ENCODE results near the gene TEX13A.
"Not testable (repeated sequence)": the region's sequence is repeated elsewhere in the genome, so short reads cannot be mapped to it uniquely, and the experiment has no call there.

Gene TEX13A

GRCh38 chrX:105220636-105221035, at the start of gene TEX13A:
TSS of gene TEX13A (minus strand) at chrX:105220694. CDS start at chrX:105220397, 297 bp downstream.
- DNase-seq, result no peak

GRCh38 chrX:105269386-105269785, 48.9 kb upstream of the TEX13A start:
- DNase-seq, result no peak

GRCh38 chrX:105267167-105267566, 46.7 kb upstream of the TEX13A start:
- DNase-seq, result no peak

GRCh38 chrX:105266456-105266855, 46.0 kb upstream of the TEX13A start:
- no peak for DNase-seq

GRCh38 chrX:105265093-105265492, 44.6 kb upstream of the TEX13A start:
- no peak for DNase-seq

- DNase-seq, result no peak
These were observed 43.3 kb upstream of the TEX13A start for GRCh38 chrX:105263801-105264200.

DNA sequence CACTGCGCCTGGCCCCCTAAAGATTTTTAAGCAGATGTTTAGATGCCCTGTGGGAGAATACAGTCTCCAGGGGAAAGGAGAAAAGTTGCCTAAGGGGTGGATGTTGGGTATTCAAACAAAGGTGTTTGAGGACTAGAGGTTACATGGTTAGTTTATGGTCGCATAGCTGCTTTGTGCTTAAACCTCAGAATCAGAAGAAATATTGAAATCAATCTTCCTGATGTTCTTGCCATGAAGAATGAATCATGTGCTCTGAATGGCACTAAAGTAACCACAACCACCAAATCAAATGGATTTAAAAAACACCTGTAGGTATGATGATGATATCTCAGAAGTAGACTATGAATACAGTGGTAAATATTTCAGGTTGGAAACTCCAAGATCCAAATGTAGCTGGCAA, 42.7 kb upstream of the TEX13A start:
- no peak for DNase-seq

GRCh38 chrX:105260291-105261043, 40.0 kb upstream of the TEX13A start:
- no peak for DNase-seq

- no peak for DNase-seq
These were observed 20.6 kb upstream of the TEX13A start for GRCh38 chrX:105241056-105241455.

- DNase-seq, result not testable (repeated sequence)
These were observed 16.9 kb upstream of the TEX13A start for GRCh38 chrX:105237407-105237806.

- no peak for DNase-seq
These were observed 8.7 kb upstream of the TEX13A start for GRCh38 chrX:105229146-105229545.

DNA sequence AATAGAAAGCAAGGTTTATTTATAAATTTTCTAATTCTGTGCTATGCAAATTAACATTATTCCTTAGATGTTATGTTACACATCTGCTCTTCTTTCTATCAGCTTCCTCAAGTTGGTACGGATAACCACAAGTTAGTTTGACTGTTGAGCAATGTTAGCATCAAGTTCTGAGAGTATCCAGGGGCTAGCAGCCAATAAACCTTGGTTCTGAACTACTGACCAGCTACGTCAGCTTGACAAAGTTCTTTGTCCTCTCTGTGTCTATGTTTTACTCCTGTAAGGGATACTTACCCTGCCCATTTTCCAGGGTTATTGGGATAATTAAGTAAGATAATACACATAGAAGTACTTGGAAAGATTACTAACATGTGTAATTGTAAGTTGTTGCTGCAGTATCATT, 8.1 kb upstream of the TEX13A start:
- DNase-seq, result no peak

GRCh38 chrX:105226499-105226898, 6.0 kb upstream of the TEX13A start:
- no peak for DNase-seq

DNA sequence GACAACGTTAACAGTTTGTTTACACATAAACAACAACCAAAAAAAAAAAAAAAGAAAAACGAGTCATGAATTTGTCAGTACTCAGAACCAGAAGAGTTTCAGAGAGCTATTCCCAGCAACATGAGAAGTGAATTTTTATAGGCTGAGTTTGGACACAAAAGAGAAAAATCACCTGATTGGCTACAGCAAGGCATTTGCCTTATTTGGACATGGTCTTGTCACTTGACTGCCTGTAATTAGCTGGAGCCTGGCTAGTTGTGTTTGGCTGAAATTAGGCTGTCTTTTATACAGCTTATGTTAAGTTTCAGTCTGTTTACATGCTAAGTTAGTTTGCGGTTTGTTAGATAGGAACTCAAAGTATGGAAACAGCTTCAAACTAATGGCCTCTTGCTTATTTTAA, 880 bp upstream of the TEX13A start:
- DNase-seq, result no peak

DNA sequence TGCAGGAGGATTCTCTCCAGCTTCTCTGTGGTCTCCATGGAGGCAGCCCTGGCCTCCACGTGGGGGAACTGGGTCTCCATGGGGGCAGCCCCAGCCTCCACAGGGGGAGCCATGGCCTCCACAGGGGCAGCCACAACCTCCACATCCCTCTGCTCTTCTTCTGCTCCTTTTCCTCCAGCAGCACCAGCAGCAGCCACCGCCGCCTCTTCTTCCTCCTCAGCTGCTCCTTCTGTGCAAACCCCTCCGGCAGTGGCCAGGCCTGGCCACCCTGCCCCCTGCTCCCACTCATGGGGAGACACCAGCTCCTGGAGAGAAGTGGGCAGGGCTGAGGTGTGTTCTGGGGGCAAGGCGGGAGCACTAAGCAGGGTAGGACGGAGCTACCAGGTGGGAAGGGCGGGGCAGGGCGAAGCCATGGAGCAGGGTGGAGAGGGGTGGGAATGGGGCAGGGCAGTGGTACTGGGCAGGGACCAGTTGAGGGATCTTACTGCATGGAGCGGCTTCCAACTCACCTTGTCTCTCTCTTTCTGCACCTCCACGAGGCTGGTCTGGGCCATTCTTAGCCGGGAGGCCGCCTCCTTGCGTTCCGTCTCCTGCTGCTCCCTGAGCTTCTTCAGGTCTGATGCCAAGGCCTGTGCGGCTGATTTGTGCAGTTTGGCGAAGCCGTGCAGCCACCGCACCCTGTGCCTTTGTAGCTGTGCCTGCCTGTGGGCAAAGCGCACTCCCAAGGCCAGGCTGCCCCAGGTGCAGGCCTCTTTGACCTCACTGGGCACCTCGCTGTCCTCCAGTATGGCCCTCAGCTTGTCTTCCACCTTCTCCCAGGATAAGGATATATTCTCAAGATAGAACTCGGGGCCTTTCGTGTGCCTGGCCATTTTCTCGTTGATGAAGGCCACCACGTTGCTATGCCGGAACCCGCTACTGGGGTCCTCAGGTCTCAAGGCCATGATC, 766 bp downstream of the TEX13A start:
- DNase-seq, result no peak

DNA sequence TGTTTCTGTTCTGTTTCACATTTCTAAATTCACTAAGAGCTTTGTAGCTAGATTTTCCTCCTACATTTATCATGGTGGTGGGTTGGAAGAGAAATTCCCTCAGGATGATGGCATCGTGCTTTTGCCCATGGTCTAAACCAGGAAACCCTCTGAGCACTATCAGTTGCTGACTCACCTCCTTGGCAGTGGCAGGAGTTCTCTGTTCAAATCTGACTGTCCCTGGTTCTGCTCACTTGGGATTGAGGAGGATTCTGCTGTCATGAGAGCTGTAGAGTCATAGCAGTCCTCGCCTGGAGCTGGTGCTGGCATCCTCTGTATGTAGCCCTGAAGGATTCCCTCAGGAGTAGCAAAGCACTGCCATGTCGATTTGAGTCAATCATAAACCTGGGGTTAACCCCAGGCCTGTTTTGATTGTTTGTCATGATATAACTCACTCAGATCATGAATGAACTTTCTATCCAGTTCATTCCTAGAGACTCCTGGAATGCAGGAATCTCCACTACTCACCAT, 9.4 kb downstream of the TEX13A start:
- no peak for DNase-seq

- DNase-seq, result no peak
These were observed 10.2 kb downstream of the TEX13A start for GRCh38 chrX:105210258-105210657.

DNA sequence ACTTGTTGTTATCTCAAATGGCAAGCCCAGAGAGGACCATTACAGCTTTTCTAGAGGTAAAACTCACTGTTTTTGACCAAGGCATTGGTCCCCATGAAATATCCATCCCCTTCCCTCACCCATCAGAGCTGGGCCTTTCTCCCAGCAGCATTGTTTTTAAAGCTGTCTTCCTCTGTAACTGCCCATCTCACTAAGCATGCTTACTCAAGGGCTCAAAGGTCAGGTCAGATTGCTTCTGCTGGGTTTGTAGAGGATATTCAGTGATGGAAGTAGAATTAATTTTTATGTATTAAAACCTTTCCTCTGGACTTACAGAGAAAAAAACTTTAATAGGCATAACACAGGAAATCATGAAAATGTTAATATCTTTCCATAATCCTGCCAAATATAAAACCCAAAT, 11.1 kb downstream of the TEX13A start:
- DNase-seq, result no peak

DNA sequence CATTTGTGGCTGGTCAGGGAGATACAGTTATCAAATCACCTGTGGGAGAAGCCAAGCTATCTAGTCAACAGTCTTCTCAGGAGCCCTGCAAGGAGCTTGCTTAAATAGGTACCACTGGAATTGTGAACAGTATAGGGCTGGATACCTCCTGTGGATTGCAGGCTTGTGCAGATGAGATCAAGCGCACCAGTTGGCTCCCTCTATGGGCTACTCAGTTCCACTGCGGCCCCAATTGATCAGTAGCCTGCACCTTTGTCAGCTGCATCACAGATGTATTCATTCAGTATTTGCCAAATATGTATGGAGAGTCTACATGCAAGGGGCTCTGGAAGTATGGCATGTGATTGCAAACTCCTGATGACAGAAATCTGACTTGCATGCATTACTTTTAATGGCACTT, 28.6 kb downstream of the TEX13A start:
- no peak for DNase-seq

DNA sequence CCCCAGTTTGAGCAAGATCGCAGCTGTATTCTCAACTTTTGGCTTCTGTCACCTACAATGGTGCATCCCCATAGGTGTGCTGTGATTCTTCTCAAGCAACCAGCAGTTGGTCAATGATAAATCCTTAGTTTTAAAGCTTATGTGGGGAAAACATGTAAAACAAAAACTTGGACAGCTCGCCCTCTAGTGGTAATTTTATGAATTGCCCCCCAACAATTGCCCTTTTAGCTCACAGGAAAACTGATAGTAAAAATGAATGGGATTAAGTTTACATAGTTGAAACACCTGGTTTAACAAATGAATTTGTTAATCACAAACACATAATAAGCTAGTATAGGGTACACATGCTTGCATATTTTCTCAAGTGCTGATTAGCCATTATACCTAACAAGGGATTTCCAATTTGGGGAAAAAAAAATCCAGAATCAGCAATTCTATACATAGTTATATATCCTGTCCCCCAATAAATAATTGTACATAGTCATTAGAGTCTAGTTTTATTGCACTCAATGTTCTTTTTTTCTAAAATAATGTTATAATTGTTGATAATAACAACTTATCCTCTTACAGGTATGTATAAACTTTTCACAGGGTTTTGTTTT, 30.1 kb downstream of the TEX13A start:
- peak; percentile 22 for DNase-seq

GRCh38 chrX:105189093-105189492, 31.4 kb downstream of the TEX13A start:
- no peak for DNase-seq

GRCh38 chrX:105179644-105180043, 40.9 kb downstream of the TEX13A start:
- no peak for DNase-seq

DNA sequence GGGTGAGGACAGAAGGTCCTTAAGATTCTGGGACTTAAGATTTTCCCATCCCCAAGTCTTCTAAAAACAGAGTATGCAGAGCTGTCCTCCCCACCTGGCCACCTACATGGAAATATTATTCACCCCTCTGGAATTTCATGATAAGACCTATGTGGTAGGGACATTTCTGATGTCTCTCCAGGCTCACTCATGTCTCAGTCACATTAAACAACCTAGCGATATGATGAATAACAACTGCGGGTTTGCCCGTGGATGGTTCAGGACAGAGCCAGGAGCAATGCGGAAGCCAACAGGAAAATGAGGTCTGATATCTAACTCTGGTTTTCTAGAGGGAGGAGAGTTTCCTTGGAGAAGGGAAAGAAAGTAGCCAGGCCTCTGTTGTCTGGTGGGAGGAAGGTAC, 47.4 kb downstream of the TEX13A start:
- no peak for DNase-seq
